OCI-LY3 (cell line): Measurements from ENCODE around the gene OR2G3.

Source experiments
- H2AFZ ChIP-seq: fragments of 200-600, 300-600 bp; shearing (Covaris generic); 2 replicates; pipeline ENCODE4 v1.6.0; 2014; ENCODE audit warnings: antibody characterized with exemption, low read depth, low read length
- H3K27ac ChIP-seq: fragments of 200-600, 300-600 bp; sonication (generic); 2 replicates; pipeline ENCODE4 v1.5.1; 2014; ENCODE audit warnings: mild to moderate bottlenecking, low read length, moderate library complexity, mixed read lengths
- H3K27me3 ChIP-seq: fragments of 200-600, 300-600 bp; sonication (generic); 2 replicates; pipeline ENCODE4 v1.6.1; 2014; ENCODE audit warnings: low read depth, low read length, mixed read lengths
- H3K36me3 ChIP-seq: fragments of 200-600, 300-600 bp; sonication (generic); replicated peaks from 2 replicates; pipeline ENCODE3; 2014; ENCODE audit warnings: low read depth, low read length, mixed read lengths
- H3K4me1 ChIP-seq: fragments of 300-600, 200-600 bp; sonication (generic); 2 replicates; pipeline ENCODE4 v1.6.1; 2014; ENCODE audit warnings: low read length, mixed read lengths
- H3K4me2 ChIP-seq: fragments of 200-600, 300-600 bp; sonication (generic); 2 replicates; pipeline ENCODE4 v1.6.1; 2014; ENCODE audit warnings: low read length, mixed read lengths
- H3K4me3 ChIP-seq: fragments of 300-600, 200-600 bp; sonication (generic); 2 replicates; pipeline ENCODE4 v1.5.1; 2014; ENCODE audit warnings: antibody characterized with exemption, mild to moderate bottlenecking, low read length, moderate library complexity
- H3K79me2 ChIP-seq: fragments of 300-600, 200-600 bp; shearing (Covaris generic); 2 replicates; pipeline ENCODE4 v1.6.1; 2014; ENCODE audit warnings: mild to moderate bottlenecking, low read length, mixed read lengths
- H3K9ac ChIP-seq: fragments of 300-600, 200-600 bp; shearing (Covaris generic); 2 replicates; pipeline ENCODE4 v1.6.0; 2014; ENCODE audit warnings: mild to moderate bottlenecking, low read length, moderate library complexity
- H3K9me3 ChIP-seq: fragments of 200-600, 300-600 bp; shearing (Covaris generic); 2 replicates; pipeline ENCODE4 v1.6.1; 2014; ENCODE audit warnings: low read length, mixed read lengths; ENCODE audit not compliant: insufficient read depth
- H4K20me1 ChIP-seq: fragments of 200-600, 300-600 bp; sonication (generic); 2 replicates; pipeline ENCODE4 v1.6.1; 2016; ENCODE audit warnings: low read length, mixed read lengths; ENCODE audit not compliant: insufficient read depth
- CTCF ChIP-seq: fragments of 200-600, 300-600 bp; sonication (generic); IDR thresholded peaks from 2 replicates; pipeline ENCODE4 v1.5.1; 2014; ENCODE audit warnings: antibody characterized with exemption, low read length, low read depth
- EZH2phosphoT487 ChIP-seq: fragments of 200-600 bp; shearing (Covaris generic); IDR thresholded peaks from 2 replicates; pipeline ENCODE4 v1.6.1; 2018; ENCODE audit warnings: antibody characterized with exemption, mixed run types, low read depth

The OR2G3 gene

GRCh38 chr1:247646867-247647266, 41.5 kb downstream of the OR2G3 start:
- TF ChIP-seq EZH2phosphoT487 (no peak), CTCF (no peak)
- Histone ChIP-seq H3K4me3 (no peak overlapping the region), H2AFZ (no peak overlapping the region), H3K9me3 (no peaks in the 10 kb centered on the region), H3K4me2 (no peak overlapping the region), H3K9ac (no peak overlapping the region), H3K79me2 (no peaks in the 10 kb centered on the region), H3K27ac (no peak overlapping the region), H3K36me3 (no peaks in the 10 kb centered on the region), H4K20me1 (no peaks in the 10 kb centered on the region), H3K27me3 (peaks cover 22% of the 10 kb centered on the region), H3K4me1 (no peaks in the 10 kb centered on the region)

GRCh38 chr1:247647864-247648263, 42.5 kb downstream of the OR2G3 start:
- Histone ChIP-seq H3K9me3 (no peaks in the 10 kb centered on the region), H3K4me1 (no peaks in the 10 kb centered on the region), H3K9ac (no peak overlapping the region), H3K4me3 (no peak overlapping the region), H3K27ac (no peak overlapping the region), H2AFZ (no peak overlapping the region), H4K20me1 (no peaks in the 10 kb centered on the region), H3K4me2 (no peak overlapping the region), H3K36me3 (no peaks in the 10 kb centered on the region), H3K27me3 (peaks cover 18% of the 10 kb centered on the region), H3K79me2 (no peaks in the 10 kb centered on the region)
- no peak for TF ChIP-seq EZH2phosphoT487
- no peak for TF ChIP-seq CTCF

GRCh38 chr1:247653040-247653439, 47.7 kb downstream of the OR2G3 start:
- no peaks in the 10 kb centered on the region for H3K36me3 ChIP-seq
- no peak overlapping the region for H2AFZ ChIP-seq
- no peaks in the 10 kb centered on the region for H4K20me1 ChIP-seq
- H3K27me3 ChIP-seq = peaks cover 10% of the 10 kb centered on the region
- no peaks in the 10 kb centered on the region for H3K4me1 ChIP-seq
- no peak overlapping the region for H3K9ac ChIP-seq
- no peaks in the 10 kb centered on the region for H3K79me2 ChIP-seq
- no peak overlapping the region for H3K27ac ChIP-seq
- H3K9me3 ChIP-seq = no peaks in the 10 kb centered on the region
- no peak overlapping the region for H3K4me3 ChIP-seq
- TF ChIP-seq EZH2phosphoT487 (no peak), CTCF (no peak)
- no peak overlapping the region for H3K4me2 ChIP-seq
